SK-N-SH (cell line): ENCODE measurements around the gene RTN4RL1. TPM values are rescaled to one million over a fixed set of nuclear protein-coding genes. Genes with fewer than 3 reads are reported as not detected.

ENCODE experiments used
- CTCF ChIA-PET: fragments of 300-600, 350-600 bp; formaldehyde crosslinking; extraction: SDS; loops from one replicate; lab custom pipeline; 2021; lab: Yijun Ruan, JAX
- POLR2A ChIA-PET: fragments of 350-600 bp; sonication (Branson Sonifier 250); formaldehyde crosslinking; extraction: SDS; loops from one replicate; lab custom pipeline; 2020; ENCODE audit warnings: antibody characterized with exemption, inconsistent platforms; lab: Yijun Ruan, JAX
- DNase-seq: peaks from one replicate; pipeline ENCODE4 v3.0.0; 2012
- H2AFZ ChIP-seq: fragments of 200-600 bp; sonication (generic); 2 replicates; pipeline ENCODE4 v1.8.1; 2016; ENCODE audit warnings: antibody characterized with exemption, mild to moderate bottlenecking, low read depth
- H3F3A ChIP-seq: fragments of 200-600 bp; sonication (generic); replicated peaks from 2 replicates; pipeline ENCODE3; 2016; ENCODE audit warnings: antibody characterized with exemption, mild to moderate bottlenecking; ENCODE audit not compliant: insufficient read depth
- H3K27ac ChIP-seq, 2 experiments: fragments of 200-500 bp in 1 of 2; fragments of 200-600 bp in 1 of 2; sonication (Bioruptor generic) in 1 of 2; sonication (generic), shearing (Covaris generic) in 1 of 2; 2 replicates each; pipeline versions ENCODE4 v1.5.1 to v1.6.1; 2014 to 2016; ENCODE audit warnings: low read depth in 2 of 2, inconsistent platforms in 1 of 2, low read length in 1 of 2, mild to moderate bottlenecking in 1 of 2, mixed read lengths in 1 of 2
- H3K27me3 ChIP-seq: fragments of 200-600 bp; sonication (generic), shearing (Covaris generic); 2 replicates; pipeline ENCODE4 v1.6.1; 2016; ENCODE audit warnings: mixed run types; ENCODE audit not compliant: insufficient read depth
- H3K36me3 ChIP-seq, 2 experiments: fragments of 200-500 bp in 1 of 2; fragments of 200-600 bp in 1 of 2; sonication (Bioruptor generic) in 1 of 2; sonication (generic) in 1 of 2; replicated peaks in 1 of 2; 2 replicates each; pipeline versions ENCODE3 to v1.5.1; 2014 to 2016; ENCODE audit warnings: low read length in 1 of 2, mild to moderate bottlenecking in 1 of 2; ENCODE audit not compliant: insufficient read depth in 2 of 2, control insufficient read depth in 1 of 2
- H3K4me1 ChIP-seq, 2 experiments: fragments of 200-500 bp in 1 of 2; fragments of 200-600 bp in 1 of 2; sonication (Bioruptor generic) in 1 of 2; sonication (generic), shearing (Covaris generic) in 1 of 2; 2 replicates each; pipeline versions ENCODE4 v1.5.1 to v1.6.1; 2014 to 2016; ENCODE audit warnings: low read depth in 1 of 2, low read length in 1 of 2, mixed run types in 1 of 2; ENCODE audit not compliant: insufficient read depth in 2 of 2, control insufficient read depth in 1 of 2
- H3K4me2 ChIP-seq: fragments of 200-600 bp; sonication (generic), shearing (Covaris generic); 2 replicates; pipeline ENCODE4 v1.6.1; 2017; ENCODE audit warnings: mixed run types
- H3K4me3 ChIP-seq, 2 experiments: fragments of 200-500 bp in 1 of 2; fragments of 200-600 bp in 1 of 2; sonication (Bioruptor generic) in 1 of 2; sonication (generic), shearing (Covaris generic) in 1 of 2; 2 replicates each; pipeline versions ENCODE4 v1.5.1 to v1.8.1; 2014 to 2016; ENCODE audit warnings: low read depth in 2 of 2, inconsistent platforms in 1 of 2, low read length in 1 of 2, mild to moderate bottlenecking in 1 of 2, mixed read lengths in 1 of 2, moderate library complexity in 1 of 2
- H3K79me2 ChIP-seq: fragments of 200-600 bp; sonication (generic); 2 replicates; pipeline ENCODE4 v1.8.1; 2017; ENCODE audit warnings: mild to moderate bottlenecking; ENCODE audit not compliant: insufficient read depth
- H3K9ac ChIP-seq: fragments of 200-600 bp; sonication (generic); 2 replicates; pipeline ENCODE4 v1.6.1; 2017; ENCODE audit warnings: mixed run types
- H3K9me2 ChIP-seq: fragments of 200-600 bp; sonication (generic); 2 replicates; pipeline ENCODE4 v1.6.1; 2017; ENCODE audit warnings: mixed run types
- H3K9me3 ChIP-seq: fragments of 200-600 bp; sonication (generic); 2 replicates; pipeline ENCODE4 v1.6.1; 2017; ENCODE audit warnings: mixed run types, mild to moderate bottlenecking, moderate library complexity
- H4K20me1 ChIP-seq: fragments of 200-600 bp; sonication (generic); 2 replicates; pipeline ENCODE4 v1.6.1; 2017; ENCODE audit warnings: mild to moderate bottlenecking, mixed run types; ENCODE audit not compliant: insufficient read depth
- CTCF ChIP-seq: fragments of 200-600 bp; sonication (generic); IDR thresholded peaks from 2 replicates; pipeline ENCODE4 v1.6.1; 2017; ENCODE audit warnings: antibody characterized with exemption, mild to moderate bottlenecking, moderate library complexity
- ELF1 ChIP-seq: IDR thresholded peaks from 2 replicates; pipeline ENCODE4 v1.4.0; 2012
- EP300 ChIP-seq, 2 experiments: IDR thresholded peaks; 2 replicates each; pipeline versions ENCODE4 v1.4.0 to v1.6.1; 2012; ENCODE audit warnings: borderline replicate concordance in 1 of 2, low read depth in 1 of 2, low read length in 1 of 2
- FOSL2 ChIP-seq: IDR thresholded peaks from 2 replicates; pipeline ENCODE4 v1.4.0; 2012; ENCODE audit warnings: low read depth, mild to moderate bottlenecking, moderate library complexity, borderline replicate concordance
- FOXJ3 ChIP-seq: sonication (generic); formaldehyde crosslinking; IDR thresholded peaks from 2 replicates; pipeline ENCODE4 v1.5.1; 2020; ENCODE audit warnings: mild to moderate bottlenecking, missing genetic modification reagents
- GABPA ChIP-seq: IDR thresholded peaks from 2 replicates; pipeline ENCODE4 v1.4.0; 2012; ENCODE audit warnings: low read depth, mild to moderate bottlenecking
- MAX ChIP-seq: IDR thresholded peaks from 2 replicates; pipeline ENCODE4 v1.4.0; 2012; ENCODE audit warnings: low read depth
- MEF2A ChIP-seq: IDR thresholded peaks from 2 replicates; pipeline ENCODE4 v1.4.0; 2012; ENCODE audit warnings: low read depth, borderline replicate concordance
- NFIC ChIP-seq: IDR thresholded peaks from 2 replicates; pipeline ENCODE4 v1.4.0; 2012; ENCODE audit warnings: borderline replicate concordance
- POLR2AphosphoS5 ChIP-seq: IDR thresholded peaks from 2 replicates; pipeline ENCODE4 v1.6.1; 2012; ENCODE audit warnings: low read depth, low read length
- RCOR1 ChIP-seq: fragments of 150-350 bp; IDR thresholded peaks from 2 replicates; pipeline ENCODE4 v1.6.1; 2017; ENCODE audit warnings: antibody characterized with exemption, low read length
- RXRA ChIP-seq: IDR thresholded peaks from 2 replicates; pipeline ENCODE4 v1.4.0; 2012; ENCODE audit warnings: low read depth, mild to moderate bottlenecking, borderline replicate concordance
- SIN3A ChIP-seq: IDR thresholded peaks from 2 replicates; pipeline ENCODE4 v1.6.1; 2012; ENCODE audit warnings: low read depth, mild to moderate bottlenecking, low read length, moderate library complexity, borderline replicate concordance
- TCF12 ChIP-seq: IDR thresholded peaks from 2 replicates; pipeline ENCODE4 v1.4.0; 2012
- TEAD4 ChIP-seq: IDR thresholded peaks from 2 replicates; pipeline ENCODE4 v1.4.0; 2012; ENCODE audit warnings: mild to moderate bottlenecking, borderline replicate concordance; ENCODE audit not compliant: insufficient read depth
- YY1 ChIP-seq: IDR thresholded peaks from 2 replicates; pipeline ENCODE4 v1.4.0; 2012; ENCODE audit warnings: low read depth, mild to moderate bottlenecking
- ZBTB33 ChIP-seq: IDR thresholded peaks from 2 replicates; pipeline ENCODE4 v1.4.0; 2012; ENCODE audit warnings: low read depth, borderline replicate concordance
- WGBS: methylation state at CpG from one replicate; pipeline ENCODE4 v1.1.6; 2017; ENCODE audit warnings: low lambda C conversion rate; 5-methylcytosine and 5-hydroxymethylcytosine counted together
- polyA plus RNA-seq, 3 experiments: library from polyadenylated mRNA; depleted of rRNA; stranded (reverse); fragments of >200 nt; gene quantifications; 2 replicates each; pipeline ENCODE4 v1.2.3, GENCODE V29; 2012
- TF ChIP-seq, protein P1 (sequence below): IDR thresholded peaks from 2 replicates; pipeline ENCODE4; 2012
- TF ChIP-seq, protein P2 (sequence below): IDR thresholded peaks from 2 replicates; pipeline ENCODE4 v1.4.0; 2012; ENCODE audit warnings: low read depth, borderline replicate concordance

RTN4RL1 gene
- polyA plus RNA-seq, 1 of the 3 experiments (the other 2 are of a cell fraction) = 0.07 TPM

DNA sequence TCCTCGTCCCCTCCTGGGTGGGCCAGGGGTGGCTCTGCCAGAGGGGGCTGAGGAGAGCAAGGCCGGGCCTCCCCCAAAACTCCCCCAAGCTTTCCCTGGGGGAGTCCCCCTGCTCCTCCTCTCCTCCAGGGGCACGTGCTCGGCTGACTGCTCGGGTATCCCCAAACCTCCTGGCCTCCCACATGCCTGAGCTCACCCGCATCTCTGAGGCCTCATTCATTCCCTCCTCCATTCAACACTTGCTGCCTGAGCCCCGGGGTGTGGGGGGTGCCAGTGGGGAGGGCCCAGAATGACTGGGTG lies 83.1 kb downstream of the RTN4RL1 start:
- no peaks in the 10 kb centered on the region for H3K79me2 ChIP-seq
- TF ChIP-seq MEF2A (no peak), EP300 (IDR thresholded peaks at IDR 0.05; ENCODE audit: borderline replicate concordance in 1 of 2, low read depth in 1 of 2, low read length in 1 of 2) (no peak), RXRA (no peak), GABPA (no peak), SIN3A (no peak), NFIC (no peak), TCF12 (no peak), MAX (no peak), ELF1 (no peak), ZBTB33 (no peak), YY1 (no peak), POLR2AphosphoS5 (no peak), RCOR1 (no peak), FOXJ3 (CRISPR knock-in tag) (no peak), FOSL2 (no peak), CTCF (no peak), TEAD4 (no peak)
- TF ChIP-seq, protein P1, sequence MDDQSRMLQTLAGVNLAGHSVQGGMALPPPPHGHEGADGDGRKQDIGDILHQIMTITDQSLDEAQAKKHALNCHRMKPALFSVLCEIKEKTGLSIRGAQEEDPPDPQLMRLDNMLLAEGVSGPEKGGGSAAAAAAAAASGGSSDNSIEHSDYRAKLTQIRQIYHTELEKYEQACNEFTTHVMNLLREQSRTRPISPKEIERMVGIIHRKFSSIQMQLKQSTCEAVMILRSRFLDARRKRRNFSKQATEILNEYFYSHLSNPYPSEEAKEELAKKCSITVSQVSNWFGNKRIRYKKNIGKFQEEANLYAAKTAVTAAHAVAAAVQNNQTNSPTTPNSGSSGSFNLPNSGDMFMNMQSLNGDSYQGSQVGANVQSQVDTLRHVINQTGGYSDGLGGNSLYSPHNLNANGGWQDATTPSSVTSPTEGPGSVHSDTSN = no peak
- TF ChIP-seq, protein P2, sequence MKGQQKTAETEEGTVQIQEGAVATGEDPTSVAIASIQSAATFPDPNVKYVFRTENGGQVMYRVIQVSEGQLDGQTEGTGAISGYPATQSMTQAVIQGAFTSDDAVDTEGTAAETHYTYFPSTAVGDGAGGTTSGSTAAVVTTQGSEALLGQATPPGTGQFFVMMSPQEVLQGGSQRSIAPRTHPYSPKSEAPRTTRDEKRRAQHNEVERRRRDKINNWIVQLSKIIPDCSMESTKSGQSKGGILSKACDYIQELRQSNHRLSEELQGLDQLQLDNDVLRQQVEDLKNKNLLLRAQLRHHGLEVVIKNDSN = no peak
- H3K4me2 ChIP-seq = no peak overlapping the region
- no peak overlapping the region for H3K4me3 ChIP-seq
- no peaks in the 10 kb centered on the region for H3K27me3 ChIP-seq
- H3K9ac ChIP-seq = no peak overlapping the region
- H3K9me2 ChIP-seq = no peaks in the 10 kb centered on the region
- H3F3A ChIP-seq = no peaks in the 10 kb centered on the region
- no peak for DNase-seq
- WGBS = 77% methylated on average over 4 of the region's 7 CpGs
- no peaks in the 10 kb centered on the region for H3K36me3 ChIP-seq
- peaks cover 0 to 27% of the 10 kb centered on the region in 2 experiments; a peak in 1 of 4 replicates for H3K4me1 ChIP-seq
- ChIA-PET CTCF (interaction anchor here (0.6 to 3.8 kb wide), 3 partner anchors 37 to 84 kb away, joined by 3 to 12 read pairs (median 5); no protein-coding TSS in a partner anchor), POLR2A (no interaction called here)
- no peak overlapping the region for H2AFZ ChIP-seq
- no peaks in the 10 kb centered on the region for H4K20me1 ChIP-seq
- no peaks in the 10 kb centered on the region for H3K9me3 ChIP-seq
- no peak overlapping the region for H3K27ac ChIP-seq
